ENCODE data around the gene FREY1.

- TF ChIP-seq POLR2AphosphoS5 (IDR thresholded peaks at IDR 0.05; ENCODE audit: borderline replicate concordance, low read depth, low read length), result no peak
- no peak for TF ChIP-seq FOXP2 (optimal IDR thresholded peaks at IDR 0.05; ENCODE audit: control extremely low read depth, extremely low read length, insufficient read depth)
These were observed 20.8 kb upstream of the FREY1 start for GRCh38 chr11:45927684-45928413.

All from SK-N-MC (cell line).